HG03159 (cell line): ENCODE results near the gene MAB21L1.

Source experiments
- ATAC-seq: cut with Tn5 transposase; IDR thresholded peaks from one replicate; pipeline ENCODE4 v1.9.1; 2021; ENCODE audit warnings: mild to moderate bottlenecking, moderate library complexity; ENCODE audit not compliant: unreplicated experiment

The MAB21L1 gene

GRCh38 chr13:35448465-35448864 is 28.0 kb downstream of the MAB21L1 start:
- ATAC-seq: no peak
